Measurements from ENCODE around the gene LGALS3BP. TPM values are rescaled to one million over a fixed set of nuclear protein-coding genes. Genes with fewer than 3 reads are reported as not detected.

Gene LGALS3BP
- total RNA-seq, 1 experiment from 2014 or later: 69.8 TPM

GRCh38 chr17:79017546-79018369, 38.0 kb upstream of the LGALS3BP start:
- Mint-ChIP-seq H3K27ac (no peak overlapping the region), H3K36me3 (ENCODE audit: insufficient read depth in 1 of 3, low read depth in 3 of 3) (peaks cover 4 to 11% (median 5%) of the 10 kb centered on the region in 3 experiments; a peak in 6 of 7 replicates), H3K4me3 (no peak overlapping the region), H3K4me1 (peaks cover 4 to 5% of the 10 kb centered on the region in 2 experiments; a peak in 3 of 4 replicates), H3K9me3 (peaks cover 31 to 33% of the 10 kb centered on the region in 2 experiments), H3K27me3 (ENCODE audit: low read depth) (peaks cover 78% of the 10 kb centered on the region)
- no peak overlapping the region for H4K5ac ChIP-seq (ENCODE audit: insufficient read length, low read depth, low read length)
- no peak for DNase-seq
- no peak overlapping the region for H3K18ac ChIP-seq (ENCODE audit: insufficient read length, low read depth, low read length)
- H3K79me2 ChIP-seq (ENCODE audit: insufficient read depth, low read length): no peaks in the 10 kb centered on the region
- no peaks in the 10 kb centered on the region for H3K79me1 ChIP-seq (ENCODE audit: insufficient read depth, low read depth, low read length, poor library complexity, severe bottlenecking)
- no peak overlapping the region for H3K14ac ChIP-seq (ENCODE audit: insufficient read depth, low read length)
- no peak overlapping the region for H3K27ac ChIP-seq (ENCODE audit: insufficient read length, low read depth, low read length)
- H4K20me1 ChIP-seq (ENCODE audit: control insufficient read depth, insufficient read depth, insufficient read length): no peaks in the 10 kb centered on the region
- no peak overlapping the region for H4K91ac ChIP-seq (ENCODE audit: insufficient read length, low read depth, low read length)
- H3K4me2 ChIP-seq (ENCODE audit: insufficient read depth, insufficient read length, low read length): no peak overlapping the region
- no peaks in the 10 kb centered on the region for H3K23me2 ChIP-seq (ENCODE audit: insufficient read length, low read depth, low read length, poor library complexity, severe bottlenecking)
- H4K8ac ChIP-seq (replicated peaks; ENCODE audit: insufficient read length, low read depth, low read length): no peak overlapping the region
- no peak overlapping the region for H2AK5ac ChIP-seq (ENCODE audit: insufficient read length, low read length)
- H3K9me3 ChIP-seq (ENCODE audit: control insufficient read depth, low read depth, low read length): peaks cover 8% of the 10 kb centered on the region
- no peak overlapping the region for H2BK5ac ChIP-seq (ENCODE audit: insufficient read length, low read length)
- peaks cover 12% of the 10 kb centered on the region; the same call in 1 of the 2 replicates for H3K27me3 ChIP-seq (ENCODE audit: insufficient read depth, low read length)
- no peaks in the 10 kb centered on the region for H3K4me1 ChIP-seq (ENCODE audit: insufficient read depth, low read length)
- H3T11ph ChIP-seq (ENCODE audit: low read length): no peak overlapping the region
- H3K9ac ChIP-seq (ENCODE audit: extremely low read depth, insufficient read length, low read length): no peak overlapping the region
- no peak overlapping the region for H3K4ac ChIP-seq (ENCODE audit: low read depth, low read length)
- H2BK15ac ChIP-seq (ENCODE audit: low read depth, low read length): no peak overlapping the region
- no CpG with 5 or more reads among the region's 6 CpGs for WGBS (ENCODE audit: extremely low coverage, insufficient read length, low lambda C conversion rate)
- no peak overlapping the region for H2BK12ac ChIP-seq (ENCODE audit: insufficient read length, low read depth, low read length)
- TF ChIP-seq, protein P1, sequence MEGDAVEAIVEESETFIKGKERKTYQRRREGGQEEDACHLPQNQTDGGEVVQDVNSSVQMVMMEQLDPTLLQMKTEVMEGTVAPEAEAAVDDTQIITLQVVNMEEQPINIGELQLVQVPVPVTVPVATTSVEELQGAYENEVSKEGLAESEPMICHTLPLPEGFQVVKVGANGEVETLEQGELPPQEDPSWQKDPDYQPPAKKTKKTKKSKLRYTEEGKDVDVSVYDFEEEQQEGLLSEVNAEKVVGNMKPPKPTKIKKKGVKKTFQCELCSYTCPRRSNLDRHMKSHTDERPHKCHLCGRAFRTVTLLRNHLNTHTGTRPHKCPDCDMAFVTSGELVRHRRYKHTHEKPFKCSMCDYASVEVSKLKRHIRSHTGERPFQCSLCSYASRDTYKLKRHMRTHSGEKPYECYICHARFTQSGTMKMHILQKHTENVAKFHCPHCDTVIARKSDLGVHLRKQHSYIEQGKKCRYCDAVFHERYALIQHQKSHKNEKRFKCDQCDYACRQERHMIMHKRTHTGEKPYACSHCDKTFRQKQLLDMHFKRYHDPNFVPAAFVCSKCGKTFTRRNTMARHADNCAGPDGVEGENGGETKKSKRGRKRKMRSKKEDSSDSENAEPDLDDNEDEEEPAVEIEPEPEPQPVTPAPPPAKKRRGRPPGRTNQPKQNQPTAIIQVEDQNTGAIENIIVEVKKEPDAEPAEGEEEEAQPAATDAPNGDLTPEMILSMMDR (conservative IDR thresholded peaks at IDR 0.05): no peak
- H2BK20ac ChIP-seq (ENCODE audit: low read depth, low read length, poor library complexity, severe bottlenecking): peak overlapping the region; percentile 14
- H2BK120ac ChIP-seq (ENCODE audit: low read depth, low read length, poor library complexity, severe bottlenecking): no peak overlapping the region
- H2AFZ ChIP-seq (ENCODE audit: low read length): no peak overlapping the region
- no peak overlapping the region for H3K56ac ChIP-seq (ENCODE audit: insufficient read length, low read depth, low read length)
- H3K23ac ChIP-seq (ENCODE audit: insufficient read length, low read depth, low read length): no peak overlapping the region
